Measurements from ENCODE around the gene IGFBP3.

Gene IGFBP3

DNA sequence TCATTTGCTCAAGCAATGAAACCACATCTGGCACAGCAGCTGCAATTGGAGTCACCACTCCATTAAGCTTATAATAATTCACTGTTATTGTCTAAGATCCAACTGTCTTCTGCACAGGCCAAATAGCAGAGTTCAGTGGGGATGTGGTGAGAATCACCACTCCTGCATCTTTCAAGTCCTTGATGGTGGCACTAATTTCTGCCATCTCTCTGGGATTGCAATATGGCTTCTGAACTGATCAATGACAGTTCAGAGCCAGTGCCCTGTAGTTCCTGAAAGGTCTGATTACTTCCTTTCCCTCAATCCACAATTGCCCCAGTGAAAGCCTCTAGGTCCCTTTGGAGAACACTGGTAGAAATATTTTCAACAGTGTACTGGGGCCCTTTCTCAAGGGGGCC lies 26.4 kb downstream of the IGFBP3 start:
- ATAC-seq (replicated peaks) (no peak), DNase-seq (no peak)
- H3K36me3 Mint-ChIP-seq (ENCODE audit: insufficient read depth), result peaks cover 2% of the 10 kb centered on the region
- H3K27ac Mint-ChIP-seq, result no peak overlapping the region
- H3K27me3 Mint-ChIP-seq, result peaks cover 45 to 77% of the 10 kb centered on the region in 2 donors
- H3K4me3 Mint-ChIP-seq, result no peak overlapping the region
- H3K9me3 Mint-ChIP-seq, result no peaks in the 10 kb centered on the region
- H3K4me1 Mint-ChIP-seq (ENCODE audit: low read depth in 2 of 2), result no peaks in the 10 kb centered on the region

DNA sequence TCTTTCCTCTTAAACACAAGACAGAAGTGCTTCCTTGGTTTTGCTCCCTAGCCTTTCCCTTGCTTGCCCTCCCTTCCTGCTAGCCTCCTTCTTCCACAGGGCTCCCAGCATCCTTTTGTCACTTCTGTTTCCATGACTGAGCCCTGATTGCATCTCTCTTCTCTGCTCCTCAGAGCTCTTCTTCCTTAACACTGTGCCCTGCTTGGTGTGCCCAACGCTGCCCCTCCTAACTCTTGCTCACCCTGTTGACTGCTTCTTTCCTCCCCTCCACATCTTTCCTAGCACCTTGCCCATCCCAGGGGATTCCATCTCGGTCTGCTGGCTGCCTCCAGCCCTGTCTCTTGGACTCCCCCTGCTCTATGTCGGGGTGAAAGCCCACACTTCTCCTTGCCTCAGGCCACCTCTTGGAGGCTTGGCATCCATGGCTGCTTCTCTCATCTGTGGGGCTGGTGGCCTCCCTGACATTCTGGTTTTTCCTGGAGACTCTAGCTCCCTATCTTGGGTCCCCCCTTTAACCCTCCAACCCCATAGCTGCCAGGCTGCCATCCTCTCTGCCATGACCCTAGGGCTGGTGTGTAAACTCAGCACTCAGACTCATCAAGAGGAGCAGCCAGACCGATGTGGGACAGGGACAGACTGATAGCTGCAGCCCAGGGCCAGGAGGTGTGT lies 26.9 kb downstream of the IGFBP3 start:
- peaks cover 51 to 83% of the 10 kb centered on the region in 2 donors for H3K27me3 Mint-ChIP-seq
- DNase-seq (no peak), ATAC-seq (replicated peaks) (no peak)
- no peaks in the 10 kb centered on the region for H3K4me1 Mint-ChIP-seq (ENCODE audit: low read depth in 2 of 2)
- no peak overlapping the region for H3K27ac Mint-ChIP-seq
- no peak overlapping the region for H3K4me3 Mint-ChIP-seq
- no peaks in the 10 kb centered on the region for H3K9me3 Mint-ChIP-seq
- peaks cover 2% of the 10 kb centered on the region for H3K36me3 Mint-ChIP-seq (ENCODE audit: insufficient read depth)

DNA sequence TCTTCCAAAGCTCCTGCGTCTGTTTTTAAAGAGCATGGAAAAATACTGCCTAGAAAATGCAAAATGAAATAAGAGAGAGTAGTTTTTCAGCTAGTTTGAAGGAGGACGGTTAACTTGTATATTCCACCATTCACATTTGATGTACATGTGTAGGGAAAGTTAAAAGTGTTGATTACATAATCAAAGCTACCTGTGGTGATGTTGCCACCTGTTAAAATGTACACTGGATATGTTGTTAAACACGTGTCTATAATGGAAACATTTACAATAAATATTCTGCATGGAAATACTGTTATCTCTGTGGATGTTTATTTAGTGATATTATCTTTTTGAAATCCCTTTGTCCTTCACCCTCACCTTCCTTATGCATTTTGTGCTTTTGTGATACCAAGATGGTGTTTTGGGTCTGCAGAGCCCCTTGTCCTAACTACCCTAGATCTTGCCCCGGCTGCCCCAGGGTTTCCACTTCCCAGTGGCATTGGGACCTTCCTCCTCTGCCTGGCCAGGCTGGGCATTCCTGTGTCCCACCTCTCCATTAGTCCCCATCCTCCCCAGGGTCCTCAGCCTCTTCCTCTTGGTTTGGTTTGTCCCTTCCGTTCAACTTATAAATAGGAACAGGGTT lies 27.6 kb downstream of the IGFBP3 start:
- no peak overlapping the region for H3K4me3 Mint-ChIP-seq
- H3K36me3 Mint-ChIP-seq (ENCODE audit: insufficient read depth), result peaks cover 2% of the 10 kb centered on the region
- ATAC-seq (replicated peaks), result no peak
- peaks cover 52 to 89% of the 10 kb centered on the region in 2 donors for H3K27me3 Mint-ChIP-seq
- no peak for DNase-seq
- H3K27ac Mint-ChIP-seq, result no peak overlapping the region
- H3K4me1 Mint-ChIP-seq (ENCODE audit: low read depth in 2 of 2), result no peaks in the 10 kb centered on the region
- no peaks in the 10 kb centered on the region for H3K9me3 Mint-ChIP-seq

DNA sequence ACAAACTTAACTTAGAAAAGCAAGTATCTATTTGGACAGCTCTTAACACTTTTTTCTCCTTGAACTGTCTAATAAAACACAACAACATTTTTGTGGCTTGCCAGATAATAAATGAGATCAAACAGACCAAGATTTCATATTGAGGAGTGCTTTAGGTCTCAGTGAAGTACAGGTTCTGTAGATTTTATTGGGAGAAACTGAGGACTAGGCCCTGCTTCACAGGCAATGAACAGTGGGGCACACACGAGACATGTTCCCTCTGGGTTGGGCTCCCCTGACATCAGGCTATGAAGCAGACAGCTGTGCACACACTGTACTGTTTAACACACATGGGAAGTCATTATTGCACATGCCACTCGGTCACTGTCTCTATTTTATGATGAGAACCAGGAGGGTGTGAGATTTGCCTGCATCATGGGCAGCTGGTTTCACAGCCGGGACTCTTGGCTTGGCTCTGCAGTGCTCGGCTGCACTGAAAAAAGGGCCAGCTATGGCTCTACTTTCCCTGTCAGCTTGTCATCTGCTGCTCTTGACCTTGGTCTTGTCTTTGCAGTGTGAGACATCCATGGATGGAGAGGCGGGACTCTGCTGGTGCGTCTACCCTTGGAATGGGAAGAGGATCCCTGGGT lies 28.6 kb downstream of the IGFBP3 start:
- DNase-seq (no peak), ATAC-seq (replicated peaks) (no peak)
- peaks cover 60 to 92% of the 10 kb centered on the region in 2 donors for H3K27me3 Mint-ChIP-seq
- no peaks in the 10 kb centered on the region for H3K4me1 Mint-ChIP-seq (ENCODE audit: low read depth in 2 of 2)
- H3K9me3 Mint-ChIP-seq, result no peaks in the 10 kb centered on the region
- H3K36me3 Mint-ChIP-seq (ENCODE audit: insufficient read depth), result peaks cover 2% of the 10 kb centered on the region
- H3K4me3 Mint-ChIP-seq, result no peak overlapping the region
- H3K27ac Mint-ChIP-seq, result no peak overlapping the region

DNA sequence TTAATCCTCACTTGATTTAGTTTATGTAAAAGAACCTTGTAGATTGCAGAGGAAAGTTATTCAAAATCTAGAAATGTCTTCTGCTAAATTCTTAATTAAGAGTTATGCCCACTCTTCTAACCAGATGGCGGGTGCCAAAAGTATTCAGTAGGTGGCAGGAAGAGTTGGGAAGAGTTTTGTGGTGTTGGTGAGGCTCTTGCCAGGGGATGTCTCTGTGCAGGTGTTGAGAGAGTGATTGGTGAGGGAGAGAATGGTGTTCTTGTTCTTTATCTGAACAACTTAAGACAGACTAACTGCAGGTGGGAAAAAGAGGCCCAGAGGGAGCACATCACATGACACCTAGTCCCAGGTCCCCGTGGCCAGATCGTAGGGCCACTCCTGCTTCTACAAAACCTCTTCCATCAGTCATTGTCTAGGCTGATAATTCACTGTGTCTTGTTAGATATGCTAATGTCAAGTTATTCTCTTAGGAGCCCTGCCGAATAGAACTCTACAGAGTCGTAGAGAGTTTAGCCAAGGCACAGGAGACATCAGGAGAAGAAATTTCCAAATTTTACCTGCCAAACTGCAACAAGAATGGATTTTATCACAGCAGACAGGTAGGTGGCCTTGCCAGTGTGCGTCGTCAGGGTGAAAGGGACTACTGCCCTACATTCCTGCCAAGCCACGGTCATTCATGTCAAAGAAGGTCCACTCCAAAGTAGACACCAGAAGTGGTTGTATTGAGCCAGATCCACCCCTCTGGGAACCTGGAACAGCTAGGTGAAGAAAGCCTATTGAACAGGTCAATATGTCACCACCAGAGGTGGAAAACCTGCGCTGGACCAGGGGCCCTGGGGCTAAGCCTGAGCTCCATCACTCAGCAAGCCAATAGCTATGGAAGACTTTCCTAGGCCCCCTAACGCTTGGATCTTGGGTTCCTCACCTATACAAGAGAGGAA lies 29.3 kb downstream of the IGFBP3 start:
- Mint-ChIP-seq H3K4me3 (no peak overlapping the region), H3K36me3 (ENCODE audit: insufficient read depth) (peaks cover 2% of the 10 kb centered on the region), H3K9me3 (no peaks in the 10 kb centered on the region), H3K27me3 (peaks cover 65 to 98% of the 10 kb centered on the region in 2 donors), H3K4me1 (ENCODE audit: low read depth in 2 of 2) (no peaks in the 10 kb centered on the region), H3K27ac (no peak overlapping the region)
- no peak for ATAC-seq (replicated peaks)
- no peak for DNase-seq

DNA sequence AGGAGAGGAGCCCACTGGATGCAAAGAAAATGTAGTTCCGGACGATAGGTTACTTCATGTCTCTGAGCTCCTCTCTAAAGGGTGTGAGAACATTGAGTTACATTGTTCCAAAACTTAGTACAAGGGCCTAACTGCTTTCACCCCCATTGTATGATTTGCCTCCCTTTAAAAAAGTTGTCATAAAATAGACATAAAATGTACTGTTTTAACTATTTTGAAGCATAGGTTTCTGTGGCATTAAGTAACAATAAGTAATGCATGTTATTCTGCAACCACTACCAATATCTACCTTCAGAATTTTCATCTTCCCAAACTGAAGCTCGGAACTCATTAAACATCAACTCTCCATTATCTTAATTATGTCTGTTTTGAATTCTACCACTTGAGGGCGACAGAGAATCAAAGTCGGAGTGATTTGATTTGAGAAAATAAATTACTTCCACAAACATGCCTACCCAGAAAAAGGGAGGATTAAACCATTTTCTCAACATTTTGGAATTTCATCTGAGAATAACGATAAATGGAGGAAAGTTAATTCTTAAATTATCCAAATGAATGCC lies 30.1 kb downstream of the IGFBP3 start:
- Mint-ChIP-seq H3K4me3 (no peak overlapping the region), H3K4me1 (ENCODE audit: low read depth in 2 of 2) (no peaks in the 10 kb centered on the region), H3K9me3 (no peaks in the 10 kb centered on the region), H3K27ac (no peak overlapping the region), H3K36me3 (ENCODE audit: insufficient read depth) (peaks cover 2% of the 10 kb centered on the region), H3K27me3 (peaks cover 60 to 96% of the 10 kb centered on the region in 2 donors)
- no peak for DNase-seq
- no peak for ATAC-seq (replicated peaks)

DNA sequence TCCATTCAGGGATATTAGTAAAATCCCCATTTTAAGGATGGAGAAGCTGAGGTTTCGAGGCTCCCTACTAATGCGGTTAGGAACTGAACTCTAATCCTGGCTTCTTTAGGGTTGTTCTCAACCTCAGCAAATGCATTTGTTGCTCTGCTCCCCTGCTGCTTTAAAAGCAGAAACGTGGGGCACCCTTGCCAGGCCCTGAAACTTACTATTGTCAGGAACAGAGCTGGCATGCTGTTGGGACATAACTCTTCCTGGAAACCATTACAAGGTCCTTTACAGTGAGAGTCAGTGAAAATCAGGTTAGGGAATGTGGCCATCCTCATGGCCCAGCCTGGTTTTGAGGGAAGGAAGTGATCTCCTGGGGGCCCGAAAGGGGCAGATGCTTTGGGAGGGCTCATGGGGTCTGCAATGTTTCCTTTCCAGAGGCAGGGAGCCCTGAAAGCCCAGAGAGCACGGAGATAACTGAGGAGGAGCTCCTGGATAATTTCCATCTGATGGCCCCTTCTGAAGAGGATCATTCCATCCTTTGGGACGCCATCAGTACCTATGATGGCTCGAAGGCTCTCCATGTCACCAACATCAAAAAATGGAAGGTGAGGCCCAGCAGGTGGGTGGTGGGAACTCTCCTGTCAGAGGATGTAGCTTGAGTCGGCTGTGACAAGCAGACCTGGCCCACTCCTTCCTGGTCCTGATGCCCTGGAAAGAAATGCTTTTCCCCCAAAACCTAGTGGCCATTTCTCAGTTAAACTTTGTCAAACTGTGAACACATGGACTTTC lies 30.8 kb downstream of the IGFBP3 start:
- DNase-seq, result no peak
- ATAC-seq (replicated peaks), result no peak
- peaks cover 58 to 94% of the 10 kb centered on the region in 2 donors for H3K27me3 Mint-ChIP-seq
- peaks cover 2% of the 10 kb centered on the region for H3K36me3 Mint-ChIP-seq (ENCODE audit: insufficient read depth)
- H3K4me1 Mint-ChIP-seq (ENCODE audit: low read depth in 2 of 2), result no peaks in the 10 kb centered on the region
- no peak overlapping the region for H3K4me3 Mint-ChIP-seq
- H3K27ac Mint-ChIP-seq, result no peak overlapping the region
- H3K9me3 Mint-ChIP-seq, result no peaks in the 10 kb centered on the region

DNA sequence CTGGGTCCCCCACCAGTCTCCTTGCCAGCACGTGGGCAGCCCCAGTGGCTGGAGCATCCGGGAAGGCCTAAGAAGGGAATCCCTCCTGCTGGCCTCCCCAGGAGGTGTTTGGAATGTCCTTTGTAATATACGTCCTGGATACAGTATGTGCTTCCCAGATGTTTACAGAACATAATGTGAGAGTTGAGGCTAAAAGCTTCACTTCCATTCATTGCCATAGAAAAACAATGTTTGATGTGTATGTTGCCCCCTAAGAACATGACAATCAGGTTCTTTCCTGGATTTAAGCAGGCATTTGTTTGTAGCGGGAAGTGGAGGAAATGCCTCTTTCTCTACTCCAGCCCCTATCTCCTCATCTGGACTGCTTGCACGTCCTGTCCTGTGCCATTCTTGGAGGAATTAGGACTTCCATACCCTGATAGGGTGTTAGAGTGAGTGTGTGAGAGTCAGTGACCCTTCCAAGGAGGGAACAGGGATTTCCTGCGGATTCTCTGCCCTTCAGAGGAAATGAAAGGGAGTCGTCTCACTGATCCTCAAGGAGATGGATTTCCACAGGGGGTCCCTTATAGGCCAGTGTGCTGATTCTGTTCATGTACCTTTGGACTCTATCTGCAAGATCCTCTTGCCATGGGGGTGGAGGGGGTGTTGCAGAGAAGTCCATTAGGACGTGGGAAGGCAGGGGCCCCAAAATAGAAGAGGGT lies 31.6 kb downstream of the IGFBP3 start:
- Mint-ChIP-seq H3K27me3 (peaks cover 58 to 94% of the 10 kb centered on the region in 2 donors), H3K4me3 (no peak overlapping the region), H3K27ac (no peak overlapping the region), H3K36me3 (ENCODE audit: insufficient read depth) (peaks cover 5% of the 10 kb centered on the region), H3K9me3 (no peaks in the 10 kb centered on the region), H3K4me1 (ENCODE audit: low read depth in 2 of 2) (no peaks in the 10 kb centered on the region)
- ATAC-seq (replicated peaks), result no peak
- no peak for DNase-seq

DNA sequence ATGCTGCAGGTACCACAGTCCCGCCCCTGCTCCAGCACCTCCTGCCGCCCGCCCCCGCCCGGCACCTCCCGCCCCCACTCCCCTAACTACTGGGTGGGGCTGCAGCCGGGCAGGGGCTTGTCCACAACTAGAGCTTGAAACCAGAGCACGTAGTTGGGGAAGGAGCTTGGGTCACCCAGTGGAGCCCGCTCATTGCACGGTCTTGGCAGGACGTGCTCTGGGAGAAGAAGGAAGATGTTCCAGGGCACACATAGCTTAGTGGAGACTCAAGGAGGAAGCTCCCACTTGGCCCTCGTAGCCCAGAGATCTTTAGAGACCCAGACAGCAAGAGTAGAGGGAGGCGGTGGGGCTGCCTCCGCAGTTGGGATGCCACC lies 32.1 kb downstream of the IGFBP3 start:
- ATAC-seq (replicated peaks) (no peak), DNase-seq (no peak)
- Mint-ChIP-seq H3K9me3 (no peaks in the 10 kb centered on the region), H3K4me3 (no peak overlapping the region), H3K36me3 (ENCODE audit: insufficient read depth) (peaks cover 5% of the 10 kb centered on the region), H3K4me1 (ENCODE audit: low read depth in 2 of 2) (no peaks in the 10 kb centered on the region), H3K27ac (no peak overlapping the region), H3K27me3 (peaks cover 58 to 94% of the 10 kb centered on the region in 2 donors)

DNA sequence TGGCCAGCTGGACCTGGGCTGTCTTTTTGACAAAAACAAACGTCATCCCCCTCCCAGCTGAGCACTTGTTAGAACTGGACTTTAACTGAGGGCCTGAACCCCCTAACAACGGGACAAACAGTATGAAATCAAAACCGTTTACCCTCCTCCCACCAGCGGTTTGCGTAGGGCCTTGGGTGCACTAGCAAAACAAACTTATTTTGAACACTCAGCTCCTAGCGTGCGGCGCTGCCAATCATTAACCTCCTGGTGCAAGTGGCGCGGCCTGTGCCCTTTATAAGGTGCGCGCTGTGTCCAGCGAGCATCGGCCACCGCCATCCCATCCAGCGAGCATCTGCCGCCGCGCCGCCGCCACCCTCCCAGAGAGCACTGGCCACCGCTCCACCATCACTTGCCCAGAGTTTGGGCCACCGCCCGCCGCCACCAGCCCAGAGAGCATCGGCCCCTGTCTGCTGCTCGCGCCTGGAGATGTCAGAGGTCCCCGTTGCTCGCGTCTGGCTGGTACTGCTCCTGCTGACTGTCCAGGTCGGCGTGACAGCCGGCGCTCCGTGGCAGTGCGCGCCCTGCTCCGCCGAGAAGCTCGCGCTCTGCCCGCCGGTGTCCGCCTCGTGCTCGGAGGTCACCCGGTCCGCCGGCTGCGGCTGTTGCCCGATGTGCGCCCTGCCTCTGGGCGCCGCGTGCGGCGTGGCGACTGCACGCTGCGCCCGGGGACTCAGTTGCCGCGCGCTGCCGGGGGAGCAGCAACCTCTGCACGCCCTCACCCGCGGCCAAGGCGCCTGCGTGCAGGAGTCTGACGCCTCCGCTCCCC lies 32.7 kb downstream of the IGFBP3 start, which contains the start of gene IGFBP1:
TSS of gene IGFBP1 (plus strand) at position 304 of the 808 bp plus-strand sequence. CDS start at position 469, 165 bp downstream.
- ATAC-seq (replicated peaks), result no peak

DNA sequence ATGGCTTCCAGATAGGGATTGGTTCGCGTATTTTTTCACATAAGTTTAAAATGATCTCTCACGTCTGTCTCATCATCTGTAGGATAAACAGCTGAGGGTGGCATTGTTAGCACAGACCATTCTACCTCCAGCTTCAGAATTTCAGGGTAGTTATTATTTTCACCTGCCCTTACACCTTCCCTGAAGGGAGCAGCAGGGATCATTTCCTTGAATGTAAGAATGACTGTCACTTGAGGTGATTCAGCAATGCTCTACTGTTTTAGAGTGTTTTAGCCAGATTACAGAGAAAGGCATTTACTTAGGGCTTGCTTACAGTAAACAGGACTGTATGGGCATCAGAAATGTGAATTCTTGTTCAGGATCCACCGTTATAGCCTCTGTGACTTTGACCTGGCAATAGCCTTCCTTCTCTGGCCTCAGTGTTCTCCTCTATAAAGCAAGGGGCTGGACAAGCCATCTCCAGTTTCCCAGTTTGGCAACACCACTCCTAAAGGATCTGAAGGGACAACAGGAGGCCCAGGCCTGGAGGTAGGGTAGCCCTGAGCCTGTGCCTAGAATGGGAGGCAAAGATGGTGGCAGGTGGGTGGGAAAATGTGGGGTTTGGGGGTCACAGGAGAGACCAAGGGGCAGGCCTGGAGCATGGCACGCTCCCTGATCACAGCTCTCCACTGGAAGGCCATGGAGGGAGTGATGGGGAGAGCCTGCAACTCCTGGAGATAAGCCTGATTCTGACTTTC lies 34.0 kb downstream of the IGFBP3 start:
- Mint-ChIP-seq H3K27me3 (peaks cover 64 to 89% of the 10 kb centered on the region in 2 donors), H3K36me3 (ENCODE audit: insufficient read depth) (peaks cover 5% of the 10 kb centered on the region), H3K9me3 (no peaks in the 10 kb centered on the region), H3K4me1 (ENCODE audit: low read depth in 2 of 2) (no peaks in the 10 kb centered on the region), H3K4me3 (no peak overlapping the region), H3K27ac (no peak overlapping the region)
- ATAC-seq (replicated peaks) (no peak), DNase-seq (no peak)

More for the DNA sequence above, 32.7 kb downstream of the IGFBP3 start, which contains the start of gene IGFBP1:
- H3K9me3 Mint-ChIP-seq, result no peaks in the 10 kb centered on the region
- H3K4me3 Mint-ChIP-seq, result no peak within 1 kb of the TSS
- H3K27ac Mint-ChIP-seq, result no peak within 1 kb of the TSS
- H3K4me1 Mint-ChIP-seq (ENCODE audit: low read depth in 2 of 2), result no peaks in the 10 kb centered on the region
- H3K36me3 Mint-ChIP-seq (ENCODE audit: insufficient read depth), result peaks cover 5% of the 10 kb centered on the region
- no peak for DNase-seq
- H3K27me3 Mint-ChIP-seq, result peaks cover 58 to 92% of the 10 kb centered on the region in 2 donors
